GM12801 (cell line): ENCODE results near the gene PLPPR3.

Source experiments
- CTCF ChIP-seq: IDR thresholded peaks from one replicate; pipeline ENCODE4 v1.5.1; 2011; ENCODE audit warnings: control low read depth; ENCODE audit not compliant: insufficient read length; ENCODE audit errors: extremely low read depth

Gene PLPPR3

GRCh38 chr19:765179-765738, 56.5 kb downstream of the PLPPR3 start:
- no peak for TF ChIP-seq CTCF

- no peak for TF ChIP-seq CTCF
Measured at GRCh38 chr19:764301-764700, 57.5 kb downstream of the PLPPR3 start.

GRCh38 chr19:763869-764268, 57.9 kb downstream of the PLPPR3 start:
- no peak for TF ChIP-seq CTCF

GRCh38 chr19:763181-763580, 58.6 kb downstream of the PLPPR3 start:
- no peak for TF ChIP-seq CTCF
